Measurements from ENCODE around the gene NRG2.

Gene NRG2

DNA sequence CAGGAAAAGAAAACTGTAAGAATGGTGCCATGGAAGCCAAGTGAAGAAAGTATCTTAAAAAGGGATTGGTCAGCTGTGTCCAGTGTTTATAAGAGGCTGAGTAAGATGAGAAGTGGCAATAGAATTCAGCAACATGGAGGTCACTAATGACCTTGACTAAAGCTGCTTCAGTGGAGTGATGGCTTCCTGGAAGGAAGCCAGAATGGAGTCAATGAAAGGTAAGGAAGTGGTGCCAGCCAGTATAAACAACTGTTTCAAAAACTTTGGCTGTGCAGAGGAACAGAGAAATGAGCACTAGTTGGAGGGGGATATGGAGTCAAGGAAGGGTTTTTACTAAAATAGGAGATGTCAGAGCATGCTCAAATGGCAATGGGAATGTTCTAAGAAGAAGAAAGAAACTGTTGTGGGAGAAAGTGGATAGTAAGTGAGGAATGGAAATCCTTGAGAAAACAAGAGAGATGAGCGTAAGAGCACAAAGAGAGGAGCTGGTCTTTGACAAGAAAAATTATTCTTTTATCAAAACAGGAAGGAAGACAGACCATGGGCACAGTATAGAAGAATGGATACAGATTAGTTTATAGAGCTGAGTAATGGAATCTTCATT is 11.1 kb upstream of the NRG2 start:
- no peak for DNase-seq
- Mint-ChIP-seq H3K36me3 (ENCODE audit: insufficient read depth) (no peaks in the 10 kb centered on the region), H3K4me1 (ENCODE audit: low read depth in 2 of 2) (no peaks in the 10 kb centered on the region), H3K27ac (no peak overlapping the region), H3K4me3 (no peak overlapping the region), H3K9me3 (no peaks in the 10 kb centered on the region), H3K27me3 (peaks cover 6 to 8% of the 10 kb centered on the region in 2 donors)
- no peak for ATAC-seq (replicated peaks)

- no peak overlapping the region for H3K27ac Mint-ChIP-seq
- ATAC-seq (replicated peaks) (no peak), DNase-seq (no peak)
- no peaks in the 10 kb centered on the region for H3K36me3 Mint-ChIP-seq (ENCODE audit: insufficient read depth)
- no peak overlapping the region for H3K4me3 Mint-ChIP-seq
- no peaks in the 10 kb centered on the region for H3K9me3 Mint-ChIP-seq
- no peaks in the 10 kb centered on the region for H3K4me1 Mint-ChIP-seq (ENCODE audit: low read depth in 2 of 2)
- peaks cover 13 to 26% of the 10 kb centered on the region in 2 donors for H3K27me3 Mint-ChIP-seq
Measured at GRCh38 chr5:140051950-140052349, 8.9 kb upstream of the NRG2 start.

DNA sequence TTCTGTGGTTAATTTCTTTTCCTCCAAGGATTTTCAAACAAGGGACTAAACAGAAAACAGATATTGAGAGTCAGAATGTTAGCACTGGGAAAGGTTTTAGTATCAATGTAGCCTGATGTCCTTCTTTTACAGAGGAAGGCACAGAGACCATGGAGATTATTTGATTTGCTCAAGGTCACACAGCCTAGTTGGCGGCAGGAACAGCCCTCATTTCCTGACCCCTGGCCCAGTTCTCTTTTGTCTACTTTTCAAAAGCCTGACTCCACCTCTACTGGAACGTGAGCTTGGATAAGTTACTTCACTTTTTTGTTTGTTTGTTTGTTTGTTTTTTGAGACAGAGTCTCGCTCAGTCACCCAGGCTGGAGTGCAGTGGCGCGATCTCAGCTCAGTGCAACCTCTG is 6.6 kb upstream of the NRG2 start:
- ATAC-seq (replicated peaks) (no peak), DNase-seq (no peak)
- no peak overlapping the region for H3K4me3 Mint-ChIP-seq
- H3K4me1 Mint-ChIP-seq (ENCODE audit: low read depth in 2 of 2) = no peaks in the 10 kb centered on the region
- H3K9me3 Mint-ChIP-seq = no peaks in the 10 kb centered on the region
- peaks cover 21 to 33% of the 10 kb centered on the region in 2 donors for H3K27me3 Mint-ChIP-seq
- no peak overlapping the region for H3K27ac Mint-ChIP-seq
- no peaks in the 10 kb centered on the region for H3K36me3 Mint-ChIP-seq (ENCODE audit: insufficient read depth)

- Mint-ChIP-seq H3K27ac (no peak overlapping the region), H3K36me3 (ENCODE audit: insufficient read depth) (no peaks in the 10 kb centered on the region), H3K4me1 (ENCODE audit: low read depth in 2 of 2) (no peaks in the 10 kb centered on the region), H3K4me3 (no peak overlapping the region), H3K9me3 (no peaks in the 10 kb centered on the region), H3K27me3 (peaks cover 26 to 38% of the 10 kb centered on the region in 2 donors)
- no peak for ATAC-seq (replicated peaks)
- no peak for DNase-seq
Measured at GRCh38 chr5:140049205-140049604, 6.1 kb upstream of the NRG2 start.

- H3K27ac Mint-ChIP-seq = no peak overlapping the region
- H3K27me3 Mint-ChIP-seq = peaks cover 37 to 57% of the 10 kb centered on the region in 2 donors
- peaks cover 3 to 9% of the 10 kb centered on the region in 2 donors for H3K4me1 Mint-ChIP-seq (ENCODE audit: low read depth in 2 of 2)
- ATAC-seq (replicated peaks) (no peak), DNase-seq (no peak)
- no peaks in the 10 kb centered on the region for H3K9me3 Mint-ChIP-seq
- H3K4me3 Mint-ChIP-seq = peak overlapping the region; percentile 64 to 78
- H3K36me3 Mint-ChIP-seq (ENCODE audit: insufficient read depth) = no peaks in the 10 kb centered on the region
Measured at GRCh38 chr5:140044041-140044440, 942 bp upstream of the NRG2 start.

DNA sequence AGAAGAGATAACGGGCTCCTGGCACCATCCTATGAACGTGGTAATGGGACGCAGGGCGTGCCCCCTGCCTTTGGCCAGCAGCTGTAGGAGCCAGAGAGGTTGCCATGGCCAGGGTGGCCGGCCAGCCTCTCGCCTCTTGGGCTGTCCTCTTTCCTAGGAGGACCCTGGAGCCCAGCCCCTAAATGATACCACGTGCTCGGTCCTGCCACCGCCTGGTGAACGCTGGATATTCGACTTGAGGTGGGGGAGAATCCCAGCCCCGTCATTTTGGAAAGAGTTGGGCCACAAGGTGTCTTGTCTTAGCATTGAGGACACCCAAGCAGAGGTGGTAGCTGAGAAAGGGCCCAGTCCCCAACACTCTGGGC is 391 bp upstream of the NRG2 start:
- Mint-ChIP-seq H3K9me3 (no peaks in the 10 kb centered on the region), H3K36me3 (ENCODE audit: insufficient read depth) (no peaks in the 10 kb centered on the region), H3K27me3 (peaks cover 32 to 52% of the 10 kb centered on the region in 2 donors), H3K27ac (no peak overlapping the region), H3K4me1 (ENCODE audit: low read depth in 2 of 2) (peaks cover 3 to 10% of the 10 kb centered on the region in 2 donors), H3K4me3 (peak overlapping the region; percentile 64 to 78)
- DNase-seq = no peak
- no peak for ATAC-seq (replicated peaks)

- Mint-ChIP-seq H3K4me1 (ENCODE audit: low read depth in 2 of 2) (peaks cover 3 to 13% of the 10 kb centered on the region in 2 donors), H3K4me3 (peak overlapping the region; percentile 64 to 78), H3K27me3 (peaks cover 34 to 48% of the 10 kb centered on the region in 2 donors), H3K27ac (no peak overlapping the region), H3K36me3 (ENCODE audit: insufficient read depth) (no peaks in the 10 kb centered on the region), H3K9me3 (no peaks in the 10 kb centered on the region)
- ATAC-seq (replicated peaks) (peak; percentile 3), DNase-seq (no peak)
Measured at GRCh38 chr5:140042393-140042642, 781 bp downstream of the NRG2 start.

DNA sequence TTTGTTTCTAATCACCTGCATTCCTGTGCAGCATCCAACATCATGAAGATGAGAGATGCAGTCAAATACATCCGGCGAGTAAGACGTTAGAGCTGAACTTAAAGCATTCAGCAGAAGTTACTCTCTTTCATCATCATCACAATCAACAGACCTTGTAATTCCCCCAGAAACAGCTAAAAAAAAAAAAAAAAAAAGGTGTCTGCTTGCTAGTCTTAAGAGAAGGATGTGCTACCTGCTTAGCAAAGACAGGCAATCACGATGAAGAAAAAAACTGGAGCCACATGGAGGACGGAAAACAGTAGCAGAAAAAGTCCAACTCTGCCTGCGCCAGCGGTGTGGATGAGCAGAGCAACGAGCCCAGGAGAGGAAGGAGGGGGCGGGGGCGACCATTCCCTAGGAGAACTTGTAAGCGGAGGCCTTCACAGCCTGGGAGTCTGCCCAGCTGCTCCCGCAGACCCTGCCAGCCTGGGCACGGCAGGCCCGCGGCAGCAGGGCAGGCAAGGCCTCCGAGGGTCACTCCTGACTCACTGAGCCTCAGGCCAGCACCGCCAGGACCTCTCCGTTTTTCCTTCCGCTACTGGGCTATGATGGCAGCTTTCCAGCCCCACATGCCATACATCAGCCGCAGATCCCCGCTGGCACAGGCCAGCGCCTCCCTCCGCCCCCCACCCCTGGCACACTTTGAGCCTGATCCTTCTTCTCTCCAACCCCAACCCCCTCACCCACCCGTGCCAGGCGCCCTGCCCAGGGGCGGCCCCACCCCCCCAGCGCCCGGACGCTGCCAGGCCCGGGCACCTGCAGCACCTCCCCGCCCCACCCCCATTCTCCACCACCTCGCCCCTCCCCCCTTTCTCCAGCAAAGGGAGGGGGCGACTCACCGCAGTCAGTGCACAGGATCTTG is 1.4 kb downstream of the NRG2 start:
- H3K27ac Mint-ChIP-seq = no peak overlapping the region
- peak overlapping the region; percentile 64 to 78 for H3K4me3 Mint-ChIP-seq
- no peaks in the 10 kb centered on the region for H3K9me3 Mint-ChIP-seq
- ATAC-seq (replicated peaks) (no peak), DNase-seq (no peak)
- H3K36me3 Mint-ChIP-seq (ENCODE audit: insufficient read depth) = no peaks in the 10 kb centered on the region
- peaks cover 40 to 48% of the 10 kb centered on the region in 2 donors for H3K27me3 Mint-ChIP-seq
- H3K4me1 Mint-ChIP-seq (ENCODE audit: low read depth in 2 of 2) = peaks cover 3 to 13% of the 10 kb centered on the region in 2 donors

DNA sequence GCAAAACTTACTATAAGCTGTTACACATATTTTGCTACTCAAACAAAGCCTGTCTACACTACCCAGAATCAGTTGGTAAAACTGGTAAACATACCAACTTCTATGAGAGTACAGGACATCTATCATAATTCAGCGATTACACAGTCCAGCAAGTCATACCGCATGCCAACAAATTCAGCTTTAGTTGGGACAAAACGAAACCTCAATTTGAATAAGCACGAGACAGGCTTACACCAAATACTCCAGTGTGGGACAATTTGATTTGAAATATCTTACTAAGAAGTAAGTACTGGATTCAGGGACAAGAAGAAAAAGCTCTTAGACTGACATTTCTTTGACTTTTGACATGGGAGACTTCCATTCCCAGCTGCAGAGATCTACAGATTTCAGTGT is 2.0 kb downstream of the NRG2 start:
- Mint-ChIP-seq H3K4me3 (peak overlapping the region; percentile 64 to 78), H3K27ac (no peak overlapping the region), H3K36me3 (ENCODE audit: insufficient read depth) (no peaks in the 10 kb centered on the region), H3K9me3 (no peaks in the 10 kb centered on the region), H3K4me1 (ENCODE audit: low read depth in 2 of 2) (peaks cover 3 to 13% of the 10 kb centered on the region in 2 donors), H3K27me3 (peaks cover 45 to 55% of the 10 kb centered on the region in 2 donors)
- DNase-seq (no peak), ATAC-seq (replicated peaks) (no peak)

DNA sequence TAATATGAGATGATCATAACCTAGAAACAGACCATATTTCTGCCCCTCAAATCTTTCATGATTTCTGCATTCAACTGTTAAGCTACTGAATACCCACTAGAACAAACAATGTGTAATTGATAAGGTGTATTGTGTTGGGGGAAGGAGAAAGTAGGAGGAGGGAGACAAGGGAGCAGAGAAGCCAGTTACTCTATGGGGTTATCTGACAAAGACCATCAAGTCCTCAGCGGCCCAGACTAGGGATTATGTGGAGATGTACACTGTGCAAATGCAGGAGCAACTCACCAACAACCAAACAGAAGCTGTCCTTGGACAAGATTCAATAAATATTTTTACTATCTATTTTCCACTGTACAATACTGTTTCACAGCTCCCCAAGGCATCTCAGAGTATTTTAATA is 2.7 kb downstream of the NRG2 start:
- no peak for DNase-seq
- no peak overlapping the region for H3K27ac Mint-ChIP-seq
- no peaks in the 10 kb centered on the region for H3K9me3 Mint-ChIP-seq
- no peaks in the 10 kb centered on the region for H3K36me3 Mint-ChIP-seq (ENCODE audit: insufficient read depth)
- ATAC-seq (replicated peaks) = no peak
- no peak overlapping the region for H3K4me3 Mint-ChIP-seq
- H3K4me1 Mint-ChIP-seq (ENCODE audit: low read depth in 2 of 2) = peaks cover 3 to 13% of the 10 kb centered on the region in 2 donors
- H3K27me3 Mint-ChIP-seq = peaks cover 45 to 55% of the 10 kb centered on the region in 2 donors

- no peaks in the 10 kb centered on the region for H3K36me3 Mint-ChIP-seq (ENCODE audit: insufficient read depth)
- no peak overlapping the region for H3K4me3 Mint-ChIP-seq
- H3K4me1 Mint-ChIP-seq (ENCODE audit: low read depth in 2 of 2) = peaks cover 3 to 13% of the 10 kb centered on the region in 2 donors
- no peak for ATAC-seq (replicated peaks)
- H3K27ac Mint-ChIP-seq = no peak overlapping the region
- no peaks in the 10 kb centered on the region for H3K9me3 Mint-ChIP-seq
- DNase-seq = no peak
- H3K27me3 Mint-ChIP-seq = peaks cover 45 to 51% of the 10 kb centered on the region in 2 donors
Measured at GRCh38 chr5:140039561-140039960, 3.5 kb downstream of the NRG2 start.

DNA sequence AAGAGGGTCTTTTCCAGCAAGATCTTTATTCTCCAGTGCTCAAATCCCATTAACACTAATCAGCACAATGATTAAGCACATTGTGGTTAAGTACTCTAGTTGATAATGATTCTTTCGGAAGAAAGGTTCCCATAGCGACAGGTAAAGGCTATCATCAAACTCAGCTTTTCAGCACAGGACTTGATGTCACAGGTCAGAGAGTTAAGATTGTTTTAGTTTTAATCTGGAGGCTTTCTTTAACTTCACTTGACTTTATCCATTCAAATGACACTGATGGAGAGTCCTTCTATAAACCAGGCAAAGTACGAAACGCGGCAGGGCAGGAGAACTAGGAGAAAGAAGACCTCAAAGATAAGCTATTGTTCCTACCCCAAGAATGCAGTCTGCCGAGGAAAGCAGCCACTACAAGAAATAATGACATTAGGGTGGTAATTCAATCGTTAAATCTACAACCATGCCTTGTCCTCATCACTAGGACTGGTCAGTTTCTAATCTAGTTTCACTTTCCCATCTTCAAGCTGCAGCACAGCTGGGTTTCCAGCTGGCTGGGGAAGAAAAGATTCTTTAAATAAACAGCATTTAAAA is 4.6 kb downstream of the NRG2 start:
- Mint-ChIP-seq H3K4me3 (peak overlapping the region in 1 of 2 donors; percentile 49), H3K27me3 (peaks cover 38 to 49% of the 10 kb centered on the region in 2 donors), H3K9me3 (no peaks in the 10 kb centered on the region), H3K36me3 (ENCODE audit: insufficient read depth) (no peaks in the 10 kb centered on the region), H3K4me1 (ENCODE audit: low read depth in 2 of 2) (peaks cover 3 to 11% of the 10 kb centered on the region in 2 donors), H3K27ac (no peak overlapping the region)
- ATAC-seq (replicated peaks) (no peak), DNase-seq (no peak)

DNA sequence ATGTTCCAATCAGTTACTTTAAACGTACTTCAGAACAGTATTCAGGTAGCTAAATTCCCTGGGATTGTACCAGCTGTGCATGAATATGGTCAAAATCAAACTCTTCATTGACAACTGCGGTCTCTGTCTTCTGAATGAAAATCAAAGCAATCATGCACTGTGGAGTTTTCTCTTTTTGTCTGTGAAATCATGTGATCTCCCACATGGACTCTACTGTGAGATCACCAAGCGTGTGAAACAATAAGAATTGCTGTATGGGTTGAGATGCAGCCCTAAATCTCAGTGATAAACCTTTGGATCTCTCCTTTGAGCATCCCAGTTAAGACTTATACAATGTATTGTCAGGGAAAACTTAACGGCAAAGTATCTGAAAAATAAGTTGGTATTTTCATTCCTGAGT is 6.1 kb downstream of the NRG2 start:
- Mint-ChIP-seq H3K9me3 (no peaks in the 10 kb centered on the region), H3K4me3 (no peak overlapping the region), H3K27me3 (peaks cover 44 to 58% of the 10 kb centered on the region in 2 donors), H3K36me3 (ENCODE audit: insufficient read depth) (no peaks in the 10 kb centered on the region), H3K27ac (no peak overlapping the region), H3K4me1 (ENCODE audit: low read depth in 2 of 2) (peaks cover 0 to 7% of the 10 kb centered on the region in 2 donors)
- ATAC-seq (replicated peaks) = no peak
- no peak for DNase-seq

GRCh38 chr5:140035881-140036280 is 7.2 kb downstream of the NRG2 start:
- Mint-ChIP-seq H3K4me3 (no peak overlapping the region), H3K27ac (no peak overlapping the region), H3K9me3 (no peaks in the 10 kb centered on the region), H3K36me3 (ENCODE audit: insufficient read depth) (no peaks in the 10 kb centered on the region), H3K4me1 (ENCODE audit: low read depth in 2 of 2) (peaks cover 0 to 3% of the 10 kb centered on the region in 2 donors), H3K27me3 (peaks cover 42 to 59% of the 10 kb centered on the region in 2 donors)
- ATAC-seq (replicated peaks) (no peak), DNase-seq (no peak)

Data from effector memory CD8-positive, alpha-beta T cell (primary cell).